Measurements from ENCODE around the gene CYTH1.

Gene CYTH1

DNA sequence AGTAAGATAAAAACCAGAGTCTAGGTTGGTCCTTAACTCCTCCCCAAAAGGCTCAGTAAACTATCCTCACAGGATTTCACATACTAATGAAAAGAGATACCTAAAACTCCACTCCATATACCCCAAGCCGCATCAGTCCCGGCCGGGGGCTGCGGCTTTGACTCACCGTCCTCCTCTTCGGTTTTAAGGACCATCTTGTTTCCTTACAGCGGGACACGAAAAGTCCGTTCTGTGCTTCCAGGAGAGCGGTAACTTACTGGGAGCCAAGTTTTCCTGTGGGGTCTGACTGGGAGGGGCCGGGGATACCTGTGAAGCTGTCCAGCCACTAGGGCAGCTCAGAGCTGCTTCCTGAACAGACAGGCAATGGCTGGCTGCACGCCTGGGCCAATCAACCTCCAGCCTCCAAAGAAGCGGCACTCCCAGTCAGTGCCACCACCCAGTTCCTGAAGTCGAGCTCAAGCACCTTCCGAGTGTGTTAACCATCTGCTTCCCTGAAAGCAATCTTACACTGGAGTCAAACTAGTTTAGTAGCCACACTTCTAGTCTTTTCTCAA lies 45.5 kb downstream of the CYTH1 start:
- H3F3A ChIP-seq (ENCODE audit: insufficient read depth, low read length): no peaks in the 10 kb centered on the region
- H3K9me2 ChIP-seq (ENCODE audit: low read depth, low read length): no peaks in the 10 kb centered on the region
- H3K4me2 ChIP-seq (ENCODE audit: low read length): peak overlapping the region; percentile 53
- H3K36me3 ChIP-seq (ENCODE audit: insufficient read depth, low read length): no peaks in the 10 kb centered on the region
- H3K9me3 ChIP-seq (ENCODE audit: low read length): no peaks in the 10 kb centered on the region
- no peaks in the 10 kb centered on the region; the same call in none of the 2 replicates for H3K27me3 ChIP-seq (ENCODE audit: insufficient read depth, low read length)
- H3K4me1 ChIP-seq (ENCODE audit: insufficient read depth, low read length, severe bottlenecking): peaks cover 38% of the 10 kb centered on the region
- H3K9ac ChIP-seq (ENCODE audit: low read length): peak overlapping the region; percentile 46; the same call in 1 of the 2 replicates
- H4K20me1 ChIP-seq (ENCODE audit: insufficient read depth, low read length): peaks cover 3% of the 10 kb centered on the region; the same call in 1 of the 2 replicates
- no peaks in the 10 kb centered on the region for H3K79me2 ChIP-seq (ENCODE audit: insufficient read depth, low read length)
- H3K4me3 ChIP-seq (ENCODE audit: low read depth, low read length, poor library complexity, severe bottlenecking): peak overlapping the region; percentile 59
- H3K27ac ChIP-seq (ENCODE audit: low read depth, low read length, poor library complexity, severe bottlenecking): no peak overlapping the region
- no peak overlapping the region for H2AFZ ChIP-seq (ENCODE audit: low read length)
- no peak for TF ChIP-seq EZH2 (IDR thresholded peaks at IDR 0.05; ENCODE audit: borderline replicate concordance, low read length)
- TF ChIP-seq, protein P1, sequence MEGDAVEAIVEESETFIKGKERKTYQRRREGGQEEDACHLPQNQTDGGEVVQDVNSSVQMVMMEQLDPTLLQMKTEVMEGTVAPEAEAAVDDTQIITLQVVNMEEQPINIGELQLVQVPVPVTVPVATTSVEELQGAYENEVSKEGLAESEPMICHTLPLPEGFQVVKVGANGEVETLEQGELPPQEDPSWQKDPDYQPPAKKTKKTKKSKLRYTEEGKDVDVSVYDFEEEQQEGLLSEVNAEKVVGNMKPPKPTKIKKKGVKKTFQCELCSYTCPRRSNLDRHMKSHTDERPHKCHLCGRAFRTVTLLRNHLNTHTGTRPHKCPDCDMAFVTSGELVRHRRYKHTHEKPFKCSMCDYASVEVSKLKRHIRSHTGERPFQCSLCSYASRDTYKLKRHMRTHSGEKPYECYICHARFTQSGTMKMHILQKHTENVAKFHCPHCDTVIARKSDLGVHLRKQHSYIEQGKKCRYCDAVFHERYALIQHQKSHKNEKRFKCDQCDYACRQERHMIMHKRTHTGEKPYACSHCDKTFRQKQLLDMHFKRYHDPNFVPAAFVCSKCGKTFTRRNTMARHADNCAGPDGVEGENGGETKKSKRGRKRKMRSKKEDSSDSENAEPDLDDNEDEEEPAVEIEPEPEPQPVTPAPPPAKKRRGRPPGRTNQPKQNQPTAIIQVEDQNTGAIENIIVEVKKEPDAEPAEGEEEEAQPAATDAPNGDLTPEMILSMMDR (IDR thresholded peaks at IDR 0.05; ENCODE audit: low read length): no peak

DNA sequence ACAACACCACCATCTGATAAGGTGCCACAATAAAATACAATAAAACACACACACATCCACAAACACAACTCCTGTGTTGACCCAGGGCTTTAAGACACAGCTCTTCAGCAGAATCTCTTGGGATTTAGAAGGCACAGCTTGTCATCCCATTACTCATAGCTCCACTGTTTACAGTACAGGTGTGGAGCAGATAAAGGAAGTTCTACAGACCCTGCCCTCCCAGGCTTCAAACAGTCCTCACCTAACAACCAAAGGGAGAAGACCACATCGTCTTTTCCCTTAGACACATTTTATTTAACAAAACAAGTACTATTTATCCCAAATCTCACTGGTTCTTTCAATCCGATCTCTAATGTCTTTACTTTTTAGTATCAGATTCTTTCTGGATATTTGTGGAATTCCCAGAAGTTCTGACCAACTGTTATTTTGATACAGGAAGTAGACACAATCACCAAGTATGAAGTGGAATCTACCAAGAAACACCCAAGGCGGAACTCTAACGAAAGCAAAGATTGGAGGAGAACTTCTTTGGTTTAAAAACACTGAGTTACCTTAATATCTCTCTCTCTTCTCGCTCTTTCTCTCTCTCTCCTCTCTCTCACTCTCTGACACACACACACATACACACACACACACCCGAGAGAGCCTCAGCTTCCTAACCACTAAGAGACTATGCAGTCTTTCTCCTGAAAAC lies 46.1 kb downstream of the CYTH1 start:
- no peak overlapping the region for H2AFZ ChIP-seq (ENCODE audit: low read length)
- H3K4me2 ChIP-seq (ENCODE audit: low read length): peak overlapping the region; percentile 53
- H3K79me2 ChIP-seq (ENCODE audit: insufficient read depth, low read length): no peaks in the 10 kb centered on the region
- no peaks in the 10 kb centered on the region for H3F3A ChIP-seq (ENCODE audit: insufficient read depth, low read length)
- peak overlapping the region; percentile 59 for H3K4me3 ChIP-seq (ENCODE audit: low read depth, low read length, poor library complexity, severe bottlenecking)
- H3K27ac ChIP-seq (ENCODE audit: low read depth, low read length, poor library complexity, severe bottlenecking): no peak overlapping the region
- no peak for TF ChIP-seq EZH2 (IDR thresholded peaks at IDR 0.05; ENCODE audit: borderline replicate concordance, low read length)
- TF ChIP-seq, protein P1 (IDR thresholded peaks at IDR 0.05; ENCODE audit: low read length): no peak
- peaks cover 38% of the 10 kb centered on the region for H3K4me1 ChIP-seq (ENCODE audit: insufficient read depth, low read length, severe bottlenecking)
- no peaks in the 10 kb centered on the region; the same call in none of the 2 replicates for H3K27me3 ChIP-seq (ENCODE audit: insufficient read depth, low read length)
- peak overlapping the region; percentile 46; the same call in 1 of the 2 replicates for H3K9ac ChIP-seq (ENCODE audit: low read length)
- H3K36me3 ChIP-seq (ENCODE audit: insufficient read depth, low read length): no peaks in the 10 kb centered on the region
- H3K9me2 ChIP-seq (ENCODE audit: low read depth, low read length): no peaks in the 10 kb centered on the region
- peaks cover 3% of the 10 kb centered on the region; the same call in 1 of the 2 replicates for H4K20me1 ChIP-seq (ENCODE audit: insufficient read depth, low read length)
- H3K9me3 ChIP-seq (ENCODE audit: low read length): no peaks in the 10 kb centered on the region

GRCh38 chr17:78734793-78735641 lies 47.1 kb downstream of the CYTH1 start:
- Histone ChIP-seq H3K9me3 (ENCODE audit: low read length) (no peaks in the 10 kb centered on the region), H3K4me3 (ENCODE audit: low read depth, low read length, poor library complexity, severe bottlenecking) (peak overlapping the region; percentile 59), H3F3A (ENCODE audit: insufficient read depth, low read length) (no peaks in the 10 kb centered on the region), H3K4me1 (ENCODE audit: insufficient read depth, low read length, severe bottlenecking) (peaks cover 38% of the 10 kb centered on the region), H2AFZ (ENCODE audit: low read length) (no peak overlapping the region), H3K9me2 (ENCODE audit: low read depth, low read length) (no peaks in the 10 kb centered on the region), H3K9ac (ENCODE audit: low read length) (peak overlapping the region; percentile 46; the same call in 1 of the 2 replicates), H4K20me1 (ENCODE audit: insufficient read depth, low read length) (peaks cover 3% of the 10 kb centered on the region; the same call in 1 of the 2 replicates), H3K27ac (ENCODE audit: low read depth, low read length, poor library complexity, severe bottlenecking) (no peak overlapping the region), H3K36me3 (ENCODE audit: insufficient read depth, low read length) (no peaks in the 10 kb centered on the region), H3K27me3 (ENCODE audit: insufficient read depth, low read length) (no peaks in the 10 kb centered on the region; the same call in none of the 2 replicates), H3K4me2 (ENCODE audit: low read length) (peak overlapping the region; percentile 53), H3K79me2 (ENCODE audit: insufficient read depth, low read length) (no peaks in the 10 kb centered on the region)
- no peak for TF ChIP-seq EZH2 (IDR thresholded peaks at IDR 0.05; ENCODE audit: borderline replicate concordance, low read length)
- TF ChIP-seq, protein P1 (IDR thresholded peaks at IDR 0.05; ENCODE audit: low read length): no peak
